Fibroblast of lung (primary cell): ENCODE results near the gene SDK1. TPM values are rescaled to one million over a fixed set of nuclear protein-coding genes. Genes with fewer than 3 reads are reported as not detected.
A peak's percentile ranks its signal among the peaks of the same experiment; 100 is the strongest.

Experiments
- DNase-seq, 2 donors: peaks; one replicate each; pipeline versions ENCODE4 v3.0.0 to v3.0.0-alpha.2; 2010; ENCODE audit warnings: low read depth in 2 of 2
- H2AFZ ChIP-seq: 2 replicates; pipeline ENCODE4 v1.5.1; 2012; ENCODE audit warnings: low read length, control low read depth, inconsistent platforms
- H3K27ac ChIP-seq: 2 replicates; pipeline ENCODE4 v1.5.1; 2011; ENCODE audit warnings: low read length, control low read depth; ENCODE audit not compliant: insufficient read depth
- H3K27me3 ChIP-seq: 2 replicates; pipeline ENCODE4 v1.5.1; 2011; ENCODE audit warnings: mild to moderate bottlenecking, low read length; ENCODE audit not compliant: control insufficient read depth, insufficient read depth
- H3K36me3 ChIP-seq: 2 replicates; pipeline ENCODE4 v1.5.1; 2011; ENCODE audit warnings: low read length; ENCODE audit not compliant: control insufficient read depth, insufficient read depth
- H3K4me1 ChIP-seq: 2 replicates; pipeline ENCODE4 v1.5.1; 2011; ENCODE audit warnings: low read length; ENCODE audit not compliant: control insufficient read depth, insufficient read depth; ENCODE audit errors: extremely low read depth
- H3K4me2 ChIP-seq: 2 replicates; pipeline ENCODE4 v1.5.1; 2011; ENCODE audit warnings: low read length, control low read depth; ENCODE audit not compliant: insufficient read depth; ENCODE audit errors: extremely low read depth
- H3K4me3 ChIP-seq, 4 experiments: fragments of 200-600 bp in 1 of 4; sonication (generic) in 1 of 4; replicated peaks in 1 of 4; 2 replicates each; pipeline ENCODE4 v1.5.1; 2011 to 2016; ENCODE audit warnings: low read length in 4 of 4, low read depth in 3 of 4, mild to moderate bottlenecking in 3 of 4, control low read depth in 2 of 4, inconsistent platforms in 1 of 4, mixed read lengths in 1 of 4; ENCODE audit not compliant: insufficient read depth in 1 of 4; ENCODE audit errors: control extremely low read depth in 1 of 4
- H3K79me2 ChIP-seq: 2 replicates; pipeline ENCODE4 v1.5.1; 2012; ENCODE audit warnings: mild to moderate bottlenecking, low read length, inconsistent platforms; ENCODE audit not compliant: control insufficient read depth, insufficient read depth
- H3K9ac ChIP-seq: 2 replicates; pipeline ENCODE4 v1.5.1; 2011; ENCODE audit warnings: mild to moderate bottlenecking, low read length, control low read depth; ENCODE audit not compliant: insufficient read depth
- H3K9me3 ChIP-seq: 2 replicates; pipeline ENCODE4 v1.5.1; 2012; ENCODE audit warnings: low read depth, low read length; ENCODE audit not compliant: control insufficient read depth, insufficient read depth
- H4K20me1 ChIP-seq: 2 replicates; pipeline ENCODE4 v1.5.1; 2011; ENCODE audit warnings: low read length; ENCODE audit not compliant: control insufficient read depth, insufficient read depth; ENCODE audit errors: extremely low read depth
- CTCF ChIP-seq, 2 donors: IDR thresholded peaks in 1 of 2; conservative IDR thresholded peaks in 1 of 2; 1 replicate in 1 of 2; 2 replicates in 1 of 2; pipeline ENCODE4 v1.5.1; 2011 to 2012; ENCODE audit warnings: low read length in 2 of 2, control low read depth in 1 of 2, inconsistent platforms in 1 of 2, low read depth in 1 of 2, mild to moderate bottlenecking in 1 of 2
- EZH2 ChIP-seq: IDR thresholded peaks from 2 replicates; pipeline ENCODE4 v1.5.1; 2012; ENCODE audit warnings: low read length, control low read depth, mild to moderate bottlenecking; ENCODE audit errors: missing control alignments
- polyA plus RNA-seq, 2 donors: library from polyadenylated mRNA; depleted of rRNA in 1 of 2; stranded (reverse) in 1 of 2; unstranded in 1 of 2; fragments of >200 nt; gene quantifications; 2 replicates each; pipeline ENCODE4 v1.2.1, GENCODE V29; 2011 to 2012; ENCODE audit warnings: missing spikeins in 1 of 2
- total RNA-seq: library from RNA; depleted of rRNA; stranded (reverse); fragments of >200 nt; gene quantifications from 2 replicates; pipeline ENCODE4 v1.2.1, GENCODE V29; 2014

Gene SDK1
- total and polyA plus RNA-seq, 2 donors (not counting 1 experiment from before 2014, with no cell fraction given) = 1.0 to 8.6 TPM

GRCh38 chr7:3277604-3278572, 23.2 kb upstream of the SDK1 start:
- Histone ChIP-seq H3K27ac (no peak overlapping the region), H3K79me2 (no peaks in the 10 kb centered on the region), H2AFZ (no peak overlapping the region), H4K20me1 (no peaks in the 10 kb centered on the region), H3K9ac (no peak overlapping the region), H3K4me1 (peaks cover 5% of the 10 kb centered on the region), H3K4me2 (no peak overlapping the region), H3K4me3 (no peak overlapping the region), H3K36me3 (no peaks in the 10 kb centered on the region), H3K27me3 (no peaks in the 10 kb centered on the region), H3K9me3 (no peaks in the 10 kb centered on the region)
- peak in 1 of 2 donors; percentile 67 for DNase-seq
- TF ChIP-seq CTCF (conservative IDR thresholded peaks at IDR 0.05 in 1 of 2, IDR thresholded peaks at IDR 0.05 in 1 of 2; ENCODE audit: low read depth in 1 of 2, low read length in 2 of 2) (no peak), EZH2 (no peak)

- H3K79me2 ChIP-seq = no peaks in the 10 kb centered on the region
- DNase-seq = no peak
- no peak overlapping the region for H3K4me2 ChIP-seq
- H2AFZ ChIP-seq = no peak overlapping the region
- H3K4me3 ChIP-seq = no peak overlapping the region
- TF ChIP-seq EZH2 (no peak), CTCF (conservative IDR thresholded peaks at IDR 0.05 in 1 of 2, IDR thresholded peaks at IDR 0.05 in 1 of 2; ENCODE audit: low read depth in 1 of 2, low read length in 2 of 2) (no peak)
- H4K20me1 ChIP-seq = no peaks in the 10 kb centered on the region
- H3K9ac ChIP-seq = no peak overlapping the region
- H3K27me3 ChIP-seq = no peaks in the 10 kb centered on the region
- H3K4me1 ChIP-seq = peaks cover 5% of the 10 kb centered on the region
- H3K27ac ChIP-seq = no peak overlapping the region
- H3K36me3 ChIP-seq = no peaks in the 10 kb centered on the region
- H3K9me3 ChIP-seq = no peaks in the 10 kb centered on the region
Measured at GRCh38 chr7:3279147-3279818, 21.8 kb upstream of the SDK1 start.

- H3K4me2 ChIP-seq = no peak overlapping the region
- H3K27ac ChIP-seq = no peak overlapping the region
- no peaks in the 10 kb centered on the region for H3K9me3 ChIP-seq
- no peak overlapping the region for H3K9ac ChIP-seq
- H4K20me1 ChIP-seq = no peaks in the 10 kb centered on the region
- peaks cover 5% of the 10 kb centered on the region for H3K4me1 ChIP-seq
- peak; percentile 74 to 93 for DNase-seq
- no peaks in the 10 kb centered on the region for H3K79me2 ChIP-seq
- no peak overlapping the region for H3K4me3 ChIP-seq
- no peaks in the 10 kb centered on the region for H3K36me3 ChIP-seq
- no peak for TF ChIP-seq CTCF (conservative IDR thresholded peaks at IDR 0.05 in 1 of 2, IDR thresholded peaks at IDR 0.05 in 1 of 2; ENCODE audit: low read depth in 1 of 2, low read length in 2 of 2)
- no peak overlapping the region for H2AFZ ChIP-seq
- no peaks in the 10 kb centered on the region for H3K27me3 ChIP-seq
Measured at GRCh38 chr7:3280445-3280844, 20.6 kb upstream of the SDK1 start.
